ENCODE measurements around the gene TSPAN11.
"Not testable (repeated sequence)": the region's sequence is repeated elsewhere in the genome, so short reads cannot be mapped to it uniquely, and the experiment has no call there.

The TSPAN11 gene

DNA sequence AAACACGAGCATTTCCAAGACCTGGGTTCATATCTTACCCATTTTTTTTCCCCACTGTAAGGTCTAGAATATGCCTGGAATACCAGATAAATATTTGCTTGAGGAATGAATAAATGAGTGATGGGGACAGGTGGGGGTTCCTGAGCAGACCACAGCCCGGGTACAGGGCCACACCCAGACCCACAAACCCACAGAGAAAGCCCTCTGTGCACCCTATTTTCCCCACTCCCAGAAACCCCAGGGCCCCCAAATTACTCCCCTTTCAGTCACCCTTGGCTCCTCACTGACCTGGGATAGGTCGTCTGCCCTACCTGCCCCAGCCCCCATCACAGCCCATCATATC lies 80.6 kb downstream of the TSPAN11 start:
- Histone ChIP-seq H3K9me3 (ENCODE audit: insufficient read depth, low read depth, low read length) (no peaks in the 10 kb centered on the region), H3K27me3 (ENCODE audit: insufficient read depth, low read length) (no peaks in the 10 kb centered on the region), H3K4me3 (ENCODE audit: low read length) (no peak overlapping the region), H3K4me1 (ENCODE audit: insufficient read depth, low read length) (no peaks in the 10 kb centered on the region; the same call in 1 of the 2 replicates), H3K9ac (ENCODE audit: low read depth, low read length) (no peak overlapping the region), H3K36me3 (ENCODE audit: insufficient read depth, low read depth, low read length) (no peaks in the 10 kb centered on the region), H3K27ac (ENCODE audit: low read length) (no peak overlapping the region)

DNA sequence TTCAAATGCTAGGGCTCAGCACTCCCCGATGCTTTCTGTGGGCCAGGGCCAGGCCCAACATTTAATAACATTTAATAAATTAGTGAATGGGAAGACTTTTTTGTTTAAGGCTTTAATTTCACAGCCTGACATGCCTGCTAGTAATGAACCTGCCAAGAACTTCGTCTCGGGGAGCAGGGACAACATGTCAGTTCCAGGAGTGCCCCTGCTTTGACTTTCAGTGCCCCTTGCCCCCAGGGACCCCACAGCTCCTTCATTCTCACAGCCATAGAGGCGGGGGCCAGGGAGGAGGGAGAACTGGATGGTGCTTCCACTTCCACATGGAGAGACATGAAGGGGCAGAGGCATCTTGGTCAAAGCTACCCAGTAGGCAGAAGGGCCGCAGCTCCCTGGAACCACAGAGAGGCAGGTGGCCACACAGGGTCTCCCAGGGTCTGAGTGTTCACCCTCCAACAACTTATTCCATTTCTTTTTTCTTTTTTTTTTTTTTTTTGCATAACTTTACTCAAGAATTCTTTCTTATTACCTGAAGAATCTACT lies 81.2 kb downstream of the TSPAN11 start:
- H3K4me3 ChIP-seq (ENCODE audit: low read length): no peak overlapping the region
- H3K36me3 ChIP-seq (ENCODE audit: insufficient read depth, low read depth, low read length): no peaks in the 10 kb centered on the region
- H3K9me3 ChIP-seq (ENCODE audit: insufficient read depth, low read depth, low read length): no peaks in the 10 kb centered on the region
- no peaks in the 10 kb centered on the region for H3K27me3 ChIP-seq (ENCODE audit: insufficient read depth, low read length)
- no peak overlapping the region for H3K27ac ChIP-seq (ENCODE audit: low read length)
- no peaks in the 10 kb centered on the region; the same call in 1 of the 2 replicates for H3K4me1 ChIP-seq (ENCODE audit: insufficient read depth, low read length)
- no peak overlapping the region for H3K9ac ChIP-seq (ENCODE audit: low read depth, low read length)

DNA sequence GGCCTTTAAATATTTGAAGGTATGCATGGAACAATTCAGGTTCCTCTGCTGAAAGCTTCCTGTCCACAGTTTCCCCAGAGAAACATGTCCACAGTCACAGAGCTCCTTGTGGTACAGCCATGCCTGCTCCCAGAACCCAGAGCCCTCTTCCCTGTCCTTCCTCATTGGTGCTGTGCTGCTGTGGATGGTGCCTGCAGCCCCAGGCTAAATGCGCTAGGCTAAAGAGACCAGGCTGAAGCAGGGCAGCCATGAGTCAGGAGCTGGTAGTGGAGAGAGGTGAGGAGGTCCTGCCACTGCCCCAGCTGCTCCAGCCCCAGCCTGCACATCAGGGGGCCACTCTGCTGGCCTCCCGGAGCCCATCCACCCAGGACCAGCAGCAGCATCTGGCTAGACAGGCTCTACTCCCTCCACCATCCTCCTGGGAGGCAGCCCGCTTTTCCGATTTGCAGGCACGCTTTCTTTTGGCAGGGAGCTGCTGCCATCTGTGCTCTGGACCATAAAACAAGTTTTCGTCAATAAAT lies 81.8 kb downstream of the TSPAN11 start:
- Histone ChIP-seq H3K27me3 (ENCODE audit: insufficient read depth, low read length) (no peaks in the 10 kb centered on the region), H3K4me1 (ENCODE audit: insufficient read depth, low read length) (no peaks in the 10 kb centered on the region; the same call in 1 of the 2 replicates), H3K9me3 (ENCODE audit: insufficient read depth, low read depth, low read length) (no peaks in the 10 kb centered on the region), H3K27ac (ENCODE audit: low read length) (no peak overlapping the region), H3K4me3 (ENCODE audit: low read length) (no peak overlapping the region), H3K36me3 (ENCODE audit: insufficient read depth, low read depth, low read length) (no peaks in the 10 kb centered on the region), H3K9ac (ENCODE audit: low read depth, low read length) (no peak overlapping the region)

GRCh38 chr12:31008961-31009840 lies 82.7 kb downstream of the TSPAN11 start:
- Histone ChIP-seq H3K9ac (ENCODE audit: low read depth, low read length) (no peak overlapping the region), H3K4me3 (ENCODE audit: low read length) (no peak overlapping the region), H3K27ac (ENCODE audit: low read length) (no peak overlapping the region), H3K9me3 (ENCODE audit: insufficient read depth, low read depth, low read length) (no peaks in the 10 kb centered on the region), H3K27me3 (ENCODE audit: insufficient read depth, low read length) (no peaks in the 10 kb centered on the region), H3K36me3 (ENCODE audit: insufficient read depth, low read depth, low read length) (no peaks in the 10 kb centered on the region), H3K4me1 (ENCODE audit: insufficient read depth, low read length) (no peaks in the 10 kb centered on the region; the same call in 1 of the 2 replicates)

- H3K27me3 ChIP-seq (ENCODE audit: insufficient read depth, low read length): no peaks in the 10 kb centered on the region
- H3K9ac ChIP-seq (ENCODE audit: low read depth, low read length): no peak overlapping the region
- H3K27ac ChIP-seq (ENCODE audit: low read length): no peak overlapping the region
These were observed 83.4 kb downstream of the TSPAN11 start for GRCh38 chr12:31009976-31010375.

DNA sequence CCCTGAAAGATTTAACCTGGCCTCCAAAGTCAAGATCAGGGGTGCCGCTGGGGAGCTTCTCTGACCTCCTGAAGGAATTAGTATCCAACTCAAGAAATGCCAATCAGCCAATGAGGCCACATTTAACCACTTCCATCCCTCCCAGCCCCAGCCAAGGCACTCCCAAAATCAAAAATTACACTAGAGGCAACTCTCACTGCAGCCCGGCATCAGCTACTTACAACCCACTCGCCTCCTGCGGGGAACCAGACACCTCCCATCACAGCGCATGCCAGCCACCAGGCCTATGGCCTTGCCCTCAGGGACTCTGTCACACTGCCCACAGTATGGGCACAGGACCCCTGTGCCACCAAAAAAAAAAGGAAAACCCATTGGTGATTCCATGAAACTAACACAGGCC lies 84.8 kb downstream of the TSPAN11 start:
- Histone ChIP-seq H3K9ac (ENCODE audit: low read depth, low read length) (no peak overlapping the region), H3K9me3 (ENCODE audit: insufficient read depth, low read depth, low read length) (no peaks in the 10 kb centered on the region), H3K4me3 (ENCODE audit: low read length) (no peak overlapping the region), H3K4me1 (ENCODE audit: insufficient read depth, low read length) (no peaks in the 10 kb centered on the region), H3K27me3 (ENCODE audit: insufficient read depth, low read length) (no peaks in the 10 kb centered on the region), H3K27ac (ENCODE audit: low read length) (no peak overlapping the region), H3K36me3 (ENCODE audit: insufficient read depth, low read depth, low read length) (no peaks in the 10 kb centered on the region)

More at GRCh38 chr12:31009976-31010375, 83.4 kb downstream of the TSPAN11 start:
- no peaks in the 10 kb centered on the region for H3K36me3 ChIP-seq (ENCODE audit: insufficient read depth, low read depth, low read length)
- H3K4me1 ChIP-seq (ENCODE audit: insufficient read depth, low read length): no peaks in the 10 kb centered on the region
- no peak overlapping the region for H3K4me3 ChIP-seq (ENCODE audit: low read length)
- no peaks in the 10 kb centered on the region for H3K9me3 ChIP-seq (ENCODE audit: insufficient read depth, low read depth, low read length)

GRCh38 chr12:31011746-31012566 lies 85.4 kb downstream of the TSPAN11 start:
- no peak overlapping the region for H3K27ac ChIP-seq (ENCODE audit: low read length)
- no peak overlapping the region for H3K9ac ChIP-seq (ENCODE audit: low read depth, low read length)
- no peak overlapping the region for H3K4me3 ChIP-seq (ENCODE audit: low read length)
- no peaks in the 10 kb centered on the region for H3K27me3 ChIP-seq (ENCODE audit: insufficient read depth, low read length)
- no peaks in the 10 kb centered on the region for H3K36me3 ChIP-seq (ENCODE audit: insufficient read depth, low read depth, low read length)
- H3K4me1 ChIP-seq (ENCODE audit: insufficient read depth, low read length): no peaks in the 10 kb centered on the region
- no peaks in the 10 kb centered on the region for H3K9me3 ChIP-seq (ENCODE audit: insufficient read depth, low read depth, low read length)

DNA sequence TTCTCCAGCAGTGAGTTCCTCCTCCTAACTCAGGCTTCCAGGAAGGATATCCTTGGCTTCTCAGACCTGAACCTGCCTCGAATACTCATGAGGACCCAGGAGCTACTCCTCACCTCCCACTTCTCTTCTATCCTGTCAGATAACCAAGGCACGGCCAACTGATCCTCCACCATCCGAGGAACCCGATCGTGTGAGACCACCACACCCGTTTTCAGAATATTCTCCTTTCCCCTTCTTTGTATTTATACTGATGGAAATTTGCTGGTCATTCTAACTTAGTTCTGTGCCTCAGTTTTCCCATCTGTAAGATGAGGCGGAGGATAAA lies 86.0 kb downstream of the TSPAN11 start:
- not testable (repeated sequence) for H3K27me3 ChIP-seq (ENCODE audit: insufficient read depth, low read length); H3K9me3 ChIP-seq (ENCODE audit: insufficient read depth, low read depth, low read length); H3K4me1 ChIP-seq (ENCODE audit: insufficient read depth, low read length); H3K27ac ChIP-seq (ENCODE audit: low read length); H3K9ac ChIP-seq (ENCODE audit: low read depth, low read length); H3K36me3 ChIP-seq (ENCODE audit: insufficient read depth, low read depth, low read length); H3K4me3 ChIP-seq (ENCODE audit: low read length)

- no peaks in the 10 kb centered on the region for H3K36me3 ChIP-seq (ENCODE audit: insufficient read depth, low read depth, low read length)
- no peak overlapping the region for H3K4me3 ChIP-seq (ENCODE audit: low read length)
- no peaks in the 10 kb centered on the region for H3K27me3 ChIP-seq (ENCODE audit: insufficient read depth, low read length)
- no peaks in the 10 kb centered on the region for H3K4me1 ChIP-seq (ENCODE audit: insufficient read depth, low read length)
- H3K27ac ChIP-seq (ENCODE audit: low read length): no peak overlapping the region
- no peak overlapping the region for H3K9ac ChIP-seq (ENCODE audit: low read depth, low read length)
- H3K9me3 ChIP-seq (ENCODE audit: insufficient read depth, low read depth, low read length): no peaks in the 10 kb centered on the region; the same call in 1 of the 2 replicates
These were observed 88.7 kb downstream of the TSPAN11 start for GRCh38 chr12:31015215-31015614.

GRCh38 chr12:31016057-31016456 lies 89.5 kb downstream of the TSPAN11 start:
- Histone ChIP-seq H3K36me3 (ENCODE audit: insufficient read depth, low read depth, low read length) (no peaks in the 10 kb centered on the region), H3K4me3 (ENCODE audit: low read length) (no peak overlapping the region), H3K27me3 (ENCODE audit: insufficient read depth, low read length) (no peaks in the 10 kb centered on the region), H3K27ac (ENCODE audit: low read length) (no peak overlapping the region), H3K9me3 (ENCODE audit: insufficient read depth, low read depth, low read length) (no peaks in the 10 kb centered on the region; the same call in 1 of the 2 replicates), H3K9ac (ENCODE audit: low read depth, low read length) (no peak overlapping the region), H3K4me1 (ENCODE audit: insufficient read depth, low read length) (no peaks in the 10 kb centered on the region)

DNA sequence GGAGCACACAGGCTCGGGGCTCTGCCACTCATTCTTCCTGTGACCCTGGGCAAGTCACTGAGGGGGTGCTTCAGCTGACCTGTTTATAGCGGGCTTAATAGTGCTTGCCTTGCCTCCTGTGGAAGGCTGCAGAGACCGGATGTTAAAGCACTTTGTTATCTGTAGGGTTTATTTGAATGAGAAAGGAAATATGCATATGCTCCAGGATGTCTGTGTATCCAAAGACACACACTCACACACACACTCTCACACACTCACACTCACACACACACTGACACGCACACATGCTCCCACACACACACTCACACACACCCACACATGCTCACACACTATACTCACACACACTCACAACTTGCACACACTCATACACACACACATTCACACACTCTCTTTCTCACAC lies 91.0 kb downstream of the TSPAN11 start:
- Histone ChIP-seq H3K27me3 (ENCODE audit: insufficient read depth, low read length) (no peaks in the 10 kb centered on the region), H3K27ac (ENCODE audit: low read length) (no peak overlapping the region), H3K4me3 (ENCODE audit: low read length) (no peak overlapping the region), H3K4me1 (ENCODE audit: insufficient read depth, low read length) (no peaks in the 10 kb centered on the region), H3K9ac (ENCODE audit: low read depth, low read length) (no peak overlapping the region), H3K9me3 (ENCODE audit: insufficient read depth, low read depth, low read length) (no peaks in the 10 kb centered on the region; the same call in 1 of the 2 replicates), H3K36me3 (ENCODE audit: insufficient read depth, low read depth, low read length) (no peaks in the 10 kb centered on the region)
